HCT116 (cell line): ENCODE measurements around the gene GARNL3. TPM values are rescaled to one million over a fixed set of nuclear protein-coding genes. Genes with fewer than 3 reads are reported as not detected.

Source experiments
- ATAC-seq: fragments of 200-7000 bp; cut with Tn5 transposase; 2 replicates; pipeline ENCODE4 v1.9.1; 2020; ENCODE audit warnings: mild to moderate bottlenecking, moderate library complexity
- BruUV-seq: library from RNA; stranded (reverse); fragments of 400-500 nt; replicated peaks from 2 replicates; lab custom pipeline; 2021; lab: Mats Ljungman, UMichigan
- CTCF ChIA-PET: fragments of 300-600 bp; sonication (Branson Sonifier 250); formaldehyde crosslinking; loops from one replicate; lab custom pipeline; 2021; ENCODE audit warnings: antibody characterized with exemption; lab: Charles Lee
- POLR2A ChIA-PET: fragments of 300-600, 350-600 bp; sonication (Branson Sonifier 250); formaldehyde crosslinking; loops from one replicate; lab custom pipeline; 2021; ENCODE audit warnings: antibody characterized with exemption; lab: Charles Lee
- RAD21 ChIA-PET, 2 experiments: fragments of 300-600 bp; sonication (Branson Sonifier 250); formaldehyde crosslinking; loops; one replicate each; lab custom pipeline; 2023; ENCODE audit warnings: low total read pairs in 2 of 2; ENCODE audit not compliant: uncharacterized antibody in 2 of 2, unreplicated experiment in 2 of 2, low non-redundant PET in 1 of 2; lab: Charles Lee
- DNase-seq: peaks from one replicate; pipeline ENCODE4 v3.0.0-alpha.2; 2010; ENCODE audit warnings: low read depth, low spot score
- H2AFZ ChIP-seq: fragments of 200-600 bp; shearing (Covaris generic), sonication (generic); 2 replicates; pipeline ENCODE4 v1.6.1; 2017; ENCODE audit warnings: low read depth, mixed run types, mixed read lengths, antibody characterized with exemption, low read length; ENCODE audit not compliant: poor library complexity, severe bottlenecking
- H3K27ac ChIP-seq: 2 replicates; pipeline ENCODE4 v1.5.1; 2012; ENCODE audit warnings: low read depth, low read length
- H3K27me3 ChIP-seq: fragments of 200-600 bp; sonication (generic); 2 replicates; pipeline ENCODE4 v1.6.1; 2016; ENCODE audit warnings: mixed run types, low read length, mixed read lengths; ENCODE audit not compliant: insufficient read depth
- H3K36me3 ChIP-seq, 2 experiments: fragments of 200-500 bp in 1 of 2; fragments of 200-600 bp in 1 of 2; sonication (Bioruptor generic) in 1 of 2; sonication (generic) in 1 of 2; 2 replicates each; pipeline versions ENCODE4 v1.5.1 to v1.6.1; 2014 to 2016; ENCODE audit warnings: low read length in 2 of 2, inconsistent platforms in 1 of 2, mixed read lengths in 1 of 2, mixed run types in 1 of 2; ENCODE audit not compliant: insufficient read depth in 2 of 2, control insufficient read depth in 1 of 2
- H3K4me1 ChIP-seq, 2 experiments: fragments of 200-600 bp in 1 of 2; sonication (generic) in 1 of 2; 2 replicates each; pipeline versions ENCODE4 v1.5.1 to v1.6.1; 2012 to 2017; ENCODE audit warnings: low read length in 2 of 2, inconsistent platforms in 1 of 2, mild to moderate bottlenecking in 1 of 2, mixed read lengths in 1 of 2, mixed run types in 1 of 2, moderate library complexity in 1 of 2; ENCODE audit not compliant: insufficient read depth in 2 of 2, control insufficient read depth in 1 of 2
- H3K4me2 ChIP-seq: fragments of 200-600 bp; sonication (generic); 2 replicates; pipeline ENCODE4 v1.6.1; 2017; ENCODE audit warnings: mixed run types, low read length, mixed read lengths
- H3K4me3 ChIP-seq, 2 experiments: fragments of 200-600 bp in 1 of 2; sonication (generic) in 1 of 2; replicated peaks in 1 of 2; 2 replicates each; pipeline ENCODE4 v1.5.1; 2011 to 2016; ENCODE audit warnings: low read length in 2 of 2, control low read depth in 1 of 2, low read depth in 1 of 2, mild to moderate bottlenecking in 1 of 2, mixed read lengths in 1 of 2, mixed run types in 1 of 2
- H3K79me2 ChIP-seq: fragments of 200-600 bp; sonication (generic); 2 replicates; pipeline ENCODE4 v1.6.1; 2017; ENCODE audit warnings: mild to moderate bottlenecking, mixed run types, low read length, moderate library complexity, mixed read lengths; ENCODE audit not compliant: insufficient read depth
- H3K9ac ChIP-seq: fragments of 200-600 bp; sonication (generic); 2 replicates; pipeline ENCODE4 v1.6.1; 2016; ENCODE audit warnings: low read length, mixed read lengths
- H3K9me2 ChIP-seq: fragments of 200-600 bp; sonication (generic), shearing (Covaris generic); 2 replicates; pipeline ENCODE4 v1.6.1; 2017; ENCODE audit warnings: mixed run types, mild to moderate bottlenecking, moderate library complexity; ENCODE audit not compliant: insufficient read depth
- H3K9me3 ChIP-seq, 2 experiments: fragments of 200-500 bp in 1 of 2; fragments of 200-600 bp in 1 of 2; sonication (Bioruptor generic) in 1 of 2; sonication (generic) in 1 of 2; 2 replicates each; pipeline ENCODE4 v1.6.1; 2014 to 2017; ENCODE audit warnings: low read length in 2 of 2, mixed read lengths in 2 of 2, inconsistent platforms in 1 of 2, low read depth in 1 of 2, mild to moderate bottlenecking in 1 of 2, mixed run types in 1 of 2, moderate library complexity in 1 of 2; ENCODE audit not compliant: control insufficient read depth in 1 of 2, insufficient read depth in 1 of 2
- H4K20me1 ChIP-seq: fragments of 200-600 bp; sonication (generic), shearing (Covaris generic); 2 replicates; pipeline ENCODE4 v1.6.1; 2017; ENCODE audit warnings: mixed run types, mild to moderate bottlenecking, moderate library complexity; ENCODE audit not compliant: insufficient read depth
- CBX3 ChIP-seq: IDR thresholded peaks from 2 replicates; pipeline ENCODE4 v1.6.1; 2012; ENCODE audit warnings: low read depth
- CTCF ChIP-seq, 3 experiments: fragments of 200-600 bp in 1 of 3; sonication (generic) in 1 of 3; IDR thresholded peaks in 2 of 3; conservative IDR thresholded peaks in 1 of 3; 2 replicates each; pipeline ENCODE4 v1.5.1; 2012 to 2017; ENCODE audit warnings: low read depth in 2 of 3, low read length in 2 of 3, antibody characterized with exemption in 1 of 3, borderline replicate concordance in 1 of 3, control low read depth in 1 of 3, mild to moderate bottlenecking in 1 of 3, mixed read lengths in 1 of 3, mixed run types in 1 of 3, moderate library complexity in 1 of 3; ENCODE audit not compliant: insufficient read depth in 1 of 3
- EGR1 ChIP-seq: IDR thresholded peaks from 2 replicates; pipeline ENCODE4 v1.6.1; 2012; ENCODE audit warnings: low read depth
- ELF1 ChIP-seq: IDR thresholded peaks from 2 replicates; pipeline ENCODE4 v1.6.1; 2012; ENCODE audit warnings: low read depth, borderline replicate concordance
- EZH2 ChIP-seq: fragments of 200-600 bp; sonication (generic); IDR thresholded peaks from 2 replicates; pipeline ENCODE4 v1.6.1; 2017; ENCODE audit warnings: antibody characterized with exemption, mixed run types
- FOSL1 ChIP-seq: IDR thresholded peaks from 2 replicates; pipeline ENCODE4 v1.6.1; 2012; ENCODE audit warnings: low read depth
- JUND ChIP-seq: IDR thresholded peaks from 2 replicates; pipeline ENCODE4 v1.6.1; 2012
- POLR2A ChIP-seq: IDR thresholded peaks from 2 replicates; pipeline ENCODE4 v1.7.0; 2011; ENCODE audit warnings: borderline replicate concordance; ENCODE audit not compliant: insufficient read depth, insufficient read length; ENCODE audit errors: extremely low read depth
- REST ChIP-seq: IDR thresholded peaks from 2 replicates; pipeline ENCODE4 v1.6.1; 2012; ENCODE audit warnings: low read depth
- SIN3A ChIP-seq: IDR thresholded peaks from 2 replicates; pipeline ENCODE4 v1.6.1; 2012; ENCODE audit warnings: low read depth
- SP1 ChIP-seq: IDR thresholded peaks from 2 replicates; pipeline ENCODE4 v1.6.1; 2012; ENCODE audit warnings: low read depth
- SRF ChIP-seq: IDR thresholded peaks from 2 replicates; pipeline ENCODE4 v1.6.1; 2012; ENCODE audit warnings: low read depth
- YY1 ChIP-seq: IDR thresholded peaks from 2 replicates; pipeline ENCODE4 v1.6.1; 2011; ENCODE audit warnings: low read length, low read depth, moderate library complexity, mild to moderate bottlenecking; ENCODE audit not compliant: insufficient replicate concordance; ENCODE audit errors: extremely low read depth
- ZNF274 ChIP-seq: fragments of 200-500 bp; sonication (Bioruptor generic); IDR thresholded peaks from 2 replicates; pipeline ENCODE4 v1.6.1; 2014; ENCODE audit warnings: mild to moderate bottlenecking, low read depth, low read length, inconsistent platforms
- intact Hi-C: fragments of 100-400 bp; cut with micrococcal nuclease; formaldehyde crosslinking; loops from 2 replicates; pipeline ENCODE4 v1.10.0; 2022
- total RNA-seq: library from RNA; stranded (reverse); gene quantifications from one replicate; pipeline ENCODE4 v1.2.1, GENCODE V29; 2021; ENCODE audit not compliant: unreplicated experiment
- TF ChIP-seq, protein P1 (sequence below): IDR thresholded peaks from 2 replicates; pipeline ENCODE4 v1.6.1; 2011; ENCODE audit warnings: mild to moderate bottlenecking, low read length, moderate library complexity; ENCODE audit not compliant: insufficient replicate concordance; ENCODE audit errors: extremely low read depth
- TF ChIP-seq, protein P2 (sequence below): IDR thresholded peaks from 2 replicates; pipeline ENCODE4 v1.6.1; 2012

GARNL3 gene
- total RNA-seq, 1 experiment from 2014 or later: 8.8 TPM

DNA sequence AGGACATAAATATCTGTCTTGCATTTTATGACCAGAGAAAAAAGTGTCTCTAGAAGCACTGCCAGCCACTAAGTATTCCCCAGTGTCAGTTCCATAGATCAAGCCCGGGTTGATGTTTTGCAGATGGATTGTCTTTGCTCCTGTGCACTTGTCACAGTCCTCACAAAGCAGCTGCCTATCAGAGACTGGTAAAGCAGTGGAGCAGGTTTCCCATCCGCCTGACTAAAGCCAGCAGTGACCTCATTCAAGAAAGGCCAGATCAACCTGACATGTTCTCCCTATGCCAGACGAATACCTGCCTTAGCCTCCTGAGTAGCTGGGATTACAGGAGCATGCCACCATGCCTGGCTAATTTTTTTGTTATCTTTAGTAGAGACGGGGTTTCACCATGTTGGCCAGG, 26.8 kb upstream of the GARNL3 start:
- Histone ChIP-seq H3K4me2 (no peak overlapping the region), H3K9ac (no peak overlapping the region), H3K4me1 (no peaks in the 10 kb centered on the region)
- intact Hi-C loops: no loop called here
- POLR2A ChIA-PET: no interaction called here
- TF ChIP-seq SIN3A: no peak
- TF ChIP-seq CTCF (IDR thresholded peaks at IDR 0.05 in 2 of 3, conservative IDR thresholded peaks at IDR 0.05 in 1 of 3; ENCODE audit: borderline replicate concordance in 1 of 3, insufficient read depth in 1 of 3, low read depth in 2 of 3, low read length in 2 of 3): no peak
- no peak for TF ChIP-seq FOSL1
- no peak for TF ChIP-seq ZNF274
- TF ChIP-seq SRF: no peak
- no peak for TF ChIP-seq ELF1
- TF ChIP-seq POLR2A: no peak
- TF ChIP-seq YY1: no peak
- TF ChIP-seq SP1: no peak
- no peak for TF ChIP-seq EGR1
- TF ChIP-seq, protein P1, sequence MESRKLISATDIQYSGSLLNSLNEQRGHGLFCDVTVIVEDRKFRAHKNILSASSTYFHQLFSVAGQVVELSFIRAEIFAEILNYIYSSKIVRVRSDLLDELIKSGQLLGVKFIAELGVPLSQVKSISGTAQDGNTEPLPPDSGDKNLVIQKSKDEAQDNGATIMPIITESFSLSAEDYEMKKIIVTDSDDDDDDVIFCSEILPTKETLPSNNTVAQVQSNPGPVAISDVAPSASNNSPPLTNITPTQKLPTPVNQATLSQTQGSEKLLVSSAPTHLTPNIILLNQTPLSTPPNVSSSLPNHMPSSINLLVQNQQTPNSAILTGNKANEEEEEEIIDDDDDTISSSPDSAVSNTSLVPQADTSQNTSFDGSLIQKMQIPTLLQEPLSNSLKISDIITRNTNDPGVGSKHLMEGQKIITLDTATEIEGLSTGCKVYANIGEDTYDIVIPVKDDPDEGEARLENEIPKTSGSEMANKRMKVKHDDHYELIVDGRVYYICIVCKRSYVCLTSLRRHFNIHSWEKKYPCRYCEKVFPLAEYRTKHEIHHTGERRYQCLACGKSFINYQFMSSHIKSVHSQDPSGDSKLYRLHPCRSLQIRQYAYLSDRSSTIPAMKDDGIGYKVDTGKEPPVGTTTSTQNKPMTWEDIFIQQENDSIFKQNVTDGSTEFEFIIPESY: no peak
- no peak for TF ChIP-seq CBX3
- TF ChIP-seq REST: no peak
- TF ChIP-seq EZH2: no peak
- no peak for TF ChIP-seq JUND
- TF ChIP-seq, protein P2, sequence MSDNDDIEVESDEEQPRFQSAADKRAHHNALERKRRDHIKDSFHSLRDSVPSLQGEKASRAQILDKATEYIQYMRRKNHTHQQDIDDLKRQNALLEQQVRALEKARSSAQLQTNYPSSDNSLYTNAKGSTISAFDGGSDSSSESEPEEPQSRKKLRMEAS: no peak
- TF ChIP-seq, all 23 proteins: peak for 0
- Histone ChIP-seq H3K9me2 (no peaks in the 10 kb centered on the region), H4K20me1 (no peaks in the 10 kb centered on the region), H3K4me3 (no peak overlapping the region), H3K9me3 (no peaks in the 10 kb centered on the region), H2AFZ (no peak overlapping the region), H3K27me3 (no peaks in the 10 kb centered on the region), H3K79me2 (no peaks in the 10 kb centered on the region), H3K36me3 (0 out of 4 replicates have a peak, but pooled peaks cover 0 to 3% of the 10 kb centered on the region in 2 experiments), H3K27ac (no peak overlapping the region)
- no TSS peak for BruUV-seq
- no peak for DNase-seq
- ChIA-PET RAD21 (no interaction called here), CTCF (no interaction called here)
- no peak for ATAC-seq
